H1 (cell line): ENCODE data around the gene STK40.

Source experiments
- CEBPB ChIP-seq: IDR thresholded peaks from 2 replicates; pipeline ENCODE4 v1.6.1; 2012; ENCODE audit warnings: low read depth, low read length
- CTCF ChIP-seq, 3 experiments: IDR thresholded peaks; 1 replicate in 2 of 3; 2 replicates in 1 of 3; pipeline versions ENCODE4 v1.5.1 to v1.6.1; 2011; ENCODE audit warnings: low read length in 3 of 3, mild to moderate bottlenecking in 3 of 3, inconsistent platforms in 2 of 3, low read depth in 1 of 3, moderate library complexity in 1 of 3; ENCODE audit not compliant: insufficient read depth in 1 of 3; ENCODE audit errors: control extremely low read depth in 1 of 3
- EZH2 ChIP-seq: fragments of 200-600 bp; sonication (generic); IDR thresholded peaks from 2 replicates; pipeline ENCODE4 v1.7.1; 2012; ENCODE audit warnings: low read depth, mild to moderate bottlenecking, moderate library complexity, low read length, inconsistent platforms; ENCODE audit not compliant: severe bottlenecking
- JUN ChIP-seq: IDR thresholded peaks from 2 replicates; pipeline ENCODE4 v1.6.1; 2011; ENCODE audit warnings: low read depth, mild to moderate bottlenecking, improper control_type of control experiment, low read length
- POLR2A ChIP-seq, 2 experiments: IDR thresholded peaks; 1 replicate in 1 of 2; 2 replicates in 1 of 2; pipeline ENCODE4 v1.6.1; 2011; ENCODE audit warnings: low read depth in 2 of 2, low read length in 2 of 2, mild to moderate bottlenecking in 2 of 2; ENCODE audit errors: control extremely low read depth in 1 of 2
- RFX5 ChIP-seq: IDR thresholded peaks from 2 replicates; pipeline ENCODE4 v1.6.1; 2011; ENCODE audit warnings: low read depth, low read length, improper control_type of control experiment, borderline replicate concordance
- TBP ChIP-seq: IDR thresholded peaks from 2 replicates; pipeline ENCODE4 v1.6.1; 2011; ENCODE audit warnings: low read depth, low read length, improper control_type of control experiment
- ZNF274 ChIP-seq: IDR thresholded peaks from 2 replicates; pipeline ENCODE4 v1.7.0; 2012; ENCODE audit warnings: low read length, borderline replicate concordance; ENCODE audit errors: extremely low read depth

DNA sequence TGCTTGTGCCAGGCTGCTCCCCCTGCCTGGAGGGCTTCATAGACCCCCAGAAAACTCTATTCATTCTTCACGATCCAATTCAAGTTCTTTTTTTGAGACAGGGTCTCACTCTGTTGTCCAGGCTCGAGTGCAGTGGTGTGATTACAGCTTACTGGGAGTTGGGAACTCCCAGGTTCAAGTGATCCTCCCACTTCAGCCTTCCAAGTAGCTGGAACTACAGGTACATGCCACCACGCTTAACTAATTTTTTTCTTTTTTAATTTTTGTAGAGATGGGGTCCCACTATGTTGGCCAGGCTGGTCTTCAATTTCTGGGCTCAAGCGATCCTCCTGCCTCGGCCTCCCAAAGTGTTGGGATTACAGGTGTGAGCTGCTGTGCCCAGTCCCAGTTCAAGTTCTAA, 4.3 kb downstream of the STK40 start:
- no peak for TF ChIP-seq CTCF (IDR thresholded peaks at IDR 0.05; ENCODE audit: control extremely low read depth in 1 of 3, insufficient read depth in 1 of 3, low read depth in 1 of 3, low read length in 3 of 3)
- no peak for TF ChIP-seq POLR2A (IDR thresholded peaks at IDR 0.05; ENCODE audit: control extremely low read depth in 1 of 2, low read depth in 2 of 2, low read length in 2 of 2)
- TF ChIP-seq JUN = no peak
- no peak for TF ChIP-seq CEBPB
- no peak for TF ChIP-seq EZH2
- no peak for TF ChIP-seq RFX5
- TF ChIP-seq ZNF274 = no peak
- no peak for TF ChIP-seq TBP
